Measurements from ENCODE around the gene PKD1. TPM values are rescaled to one million over a fixed set of nuclear protein-coding genes. Genes with fewer than 3 reads are reported as not detected.

The PKD1 gene
- polyA plus RNA-seq, 1 donor from 2014 or later: 176 TPM

GRCh38 chr16:2151188-2152091, 15.7 kb upstream of the PKD1 start:
- Histone ChIP-seq H3K9me3 (ENCODE audit: low read length) (no peaks in the 10 kb centered on the region), H3K27ac (ENCODE audit: low read length) (no peak overlapping the region), H3K4me3 (ENCODE audit: low read length) (no peak overlapping the region), H3K79me2 (replicated peaks; ENCODE audit: insufficient read depth, low read length) (peaks cover 26% of the 10 kb centered on the region), H3K4me2 (ENCODE audit: low read length) (no peak overlapping the region), H4K20me1 (ENCODE audit: insufficient read depth) (peaks cover 11% of the 10 kb centered on the region), H3F3A (ENCODE audit: insufficient read depth, low read length, poor library complexity, severe bottlenecking) (no peaks in the 10 kb centered on the region), H3K9ac (ENCODE audit: low read length) (no peak overlapping the region), H3K36me3 (ENCODE audit: insufficient read depth, low read length) (no peaks in the 10 kb centered on the region), H3K9me2 (ENCODE audit: insufficient read depth, low read length) (no peaks in the 10 kb centered on the region), H3K27me3 (ENCODE audit: insufficient read depth, low read depth, low read length) (peaks cover 16% of the 10 kb centered on the region), H2AFZ (ENCODE audit: low read depth, low read length) (no peak overlapping the region)
- no peak for TF ChIP-seq RAD21 (conservative IDR thresholded peaks at IDR 0.05)
- TF ChIP-seq CTCF (IDR thresholded peaks at IDR 0.05; ENCODE audit: poor library complexity, severe bottlenecking): no peak
- no peak for TF ChIP-seq EP300 (conservative IDR thresholded peaks at IDR 0.05; ENCODE audit: poor library complexity, severe bottlenecking)
- TF ChIP-seq POLR2AphosphoS5 (IDR thresholded peaks at IDR 0.05): no peak
- no peak for TF ChIP-seq TAF1 (IDR thresholded peaks at IDR 0.05; ENCODE audit: low read depth)
- no peak for TF ChIP-seq REST (IDR thresholded peaks at IDR 0.05; ENCODE audit: borderline replicate concordance)
- no peak for TF ChIP-seq SMC3 (conservative IDR thresholded peaks at IDR 0.05; ENCODE audit: poor library complexity)
- no peak for TF ChIP-seq EZH2 (IDR thresholded peaks at IDR 0.05; ENCODE audit: borderline replicate concordance, insufficient read depth, low read length, poor library complexity, severe bottlenecking)
- TF ChIP-seq MXI1 (conservative IDR thresholded peaks at IDR 0.05; ENCODE audit: poor library complexity, severe bottlenecking): no peak

GRCh38 chr16:2150418-2151187, 14.9 kb upstream of the PKD1 start:
- no peaks in the 10 kb centered on the region for H3K36me3 ChIP-seq (ENCODE audit: insufficient read depth, low read length)
- H3K4me3 ChIP-seq (ENCODE audit: low read length): no peak overlapping the region
- no peak overlapping the region for H3K4me2 ChIP-seq (ENCODE audit: low read length)
- H3K27ac ChIP-seq (ENCODE audit: low read length): no peak overlapping the region
- H3F3A ChIP-seq (ENCODE audit: insufficient read depth, low read length, poor library complexity, severe bottlenecking): no peaks in the 10 kb centered on the region
- no peak overlapping the region for H2AFZ ChIP-seq (ENCODE audit: low read depth, low read length)
- no peak for TF ChIP-seq POLR2AphosphoS5 (IDR thresholded peaks at IDR 0.05)
- TF ChIP-seq SMC3 (conservative IDR thresholded peaks at IDR 0.05; ENCODE audit: poor library complexity): no peak
- no peak for TF ChIP-seq EP300 (conservative IDR thresholded peaks at IDR 0.05; ENCODE audit: poor library complexity, severe bottlenecking)
- TF ChIP-seq CTCF (IDR thresholded peaks at IDR 0.05; ENCODE audit: poor library complexity, severe bottlenecking): no peak
- TF ChIP-seq EZH2 (IDR thresholded peaks at IDR 0.05; ENCODE audit: borderline replicate concordance, insufficient read depth, low read length, poor library complexity, severe bottlenecking): no peak
- peaks cover 11% of the 10 kb centered on the region for H4K20me1 ChIP-seq (ENCODE audit: insufficient read depth)
- H3K9me2 ChIP-seq (ENCODE audit: insufficient read depth, low read length): no peaks in the 10 kb centered on the region
- peaks cover 22% of the 10 kb centered on the region for H3K79me2 ChIP-seq (replicated peaks; ENCODE audit: insufficient read depth, low read length)
- H3K27me3 ChIP-seq (ENCODE audit: insufficient read depth, low read depth, low read length): peaks cover 16% of the 10 kb centered on the region
- H3K9me3 ChIP-seq (ENCODE audit: low read length): no peaks in the 10 kb centered on the region
- no peak overlapping the region for H3K9ac ChIP-seq (ENCODE audit: low read length)

All from neural cell (in vitro differentiated cells).